Measurements from ENCODE around the gene UXS1. TPM values are rescaled to one million over a fixed set of nuclear protein-coding genes. Genes with fewer than 3 reads are reported as not detected.

The UXS1 gene
- total and polyA plus RNA-seq, 9 of the 15 experiments (the other 6 are each of a cell fraction or from before 2014, with no cell fraction given): 5.8 to 25.8 (median 15.0) TPM

GRCh38 chr2:106184857-106185256, 9.2 kb downstream of the UXS1 start:
- Histone ChIP-seq H3K4me3 (no peak overlapping the region), H3K4me2 (ENCODE audit: insufficient read depth, low read length) (peak overlapping the region; percentile 7), H3K9ac (ENCODE audit: insufficient read depth in 1 of 2, low read depth in 2 of 2, low read length in 2 of 2) (no peak overlapping the region), H4K20me1 (replicated peaks; ENCODE audit: control insufficient read depth, insufficient read depth, low read length) (no peaks in the 10 kb centered on the region), H3K9me1 (ENCODE audit: control insufficient read depth, insufficient read depth, low read length) (no peaks in the 10 kb centered on the region), H3K27ac (ENCODE audit: extremely low read depth, low read depth, low read length) (peak overlapping the region; percentile 32; the same call in 1 of the 3 replicates), H3K4me1 (replicated peaks in 1 of 2; ENCODE audit: control insufficient read depth in 2 of 2, insufficient read depth in 2 of 2, low read length in 2 of 2) (peaks cover 6 to 32% of the 10 kb centered on the region in 2 experiments; a peak in 4 of 5 replicates), H2AFZ (ENCODE audit: low read depth, low read length) (no peak overlapping the region), H3K36me3 (ENCODE audit: control insufficient read depth, insufficient read depth, low read length) (peaks cover 4% of the 10 kb centered on the region; the same call in 2 of the 3 replicates), H3K9me3 (replicated peaks; ENCODE audit: control insufficient read depth, insufficient read depth, low read depth, low read length) (no peaks in the 10 kb centered on the region), H3K79me2 (ENCODE audit: control insufficient read depth, insufficient read depth, low read length) (peaks cover 92% of the 10 kb centered on the region), H3K27me3 (ENCODE audit: control insufficient read depth in 2 of 2, insufficient read depth in 2 of 2, low read length in 2 of 2) (no peaks in the 10 kb centered on the region)
- peak; percentile 29; the same call in 2 of the 3 replicates for ATAC-seq
- ChIA-PET CTCF (ENCODE audit: low intra/inter-chr PET ratio) (no interaction called here), POLR2A (interaction anchor here (1.6 kb wide), 1 partner anchor 8 kb away, joined by 4 read pairs; no protein-coding TSS in a partner anchor)
- intact Hi-C loops (cut with micrococcal nuclease): loop anchor here (1.0 kb wide), 1 partner anchor 8 kb away; no protein-coding TSS in a partner anchor
- in situ Hi-C loops (cut with MboI): no loop called here
- no peak for TF ChIP-seq ZFP36 (IDR thresholded peaks at IDR 0.05; ENCODE audit: low read depth, low read length, partially characterized antibody)
- TF ChIP-seq MEIS2 (IDR thresholded peaks at IDR 0.05; ENCODE audit: partially characterized antibody): peak; percentile 59
- no peak for DNase-seq (ENCODE audit: extremely low read depth in 1 of 4, low spot score in 3 of 4)
- 50% methylated on average over 1 of the region's 1 CpG for WGBS (ENCODE audit: insufficient coverage, low coverage, missing lambda C conversion rate)
- BruUV-seq (replicated peaks): no TSS peak
- no peak for FAIRE-seq

GRCh38 chr2:106184394-106184793, 9.7 kb downstream of the UXS1 start:
- no peak for DNase-seq (ENCODE audit: extremely low read depth in 1 of 4, low spot score in 3 of 4)
- Histone ChIP-seq H2AFZ (ENCODE audit: low read depth, low read length) (0 out of 2 replicates have a peak overlapping the region, but pooled peaks have one; percentile 14), H4K20me1 (replicated peaks; ENCODE audit: control insufficient read depth, insufficient read depth, low read length) (no peaks in the 10 kb centered on the region), H3K4me2 (ENCODE audit: insufficient read depth, low read length) (peak overlapping the region; percentile 22), H3K79me2 (ENCODE audit: control insufficient read depth, insufficient read depth, low read length) (peaks cover 89% of the 10 kb centered on the region), H3K9me1 (ENCODE audit: control insufficient read depth, insufficient read depth, low read length) (no peaks in the 10 kb centered on the region), H3K9me3 (replicated peaks; ENCODE audit: control insufficient read depth, insufficient read depth, low read depth, low read length) (no peaks in the 10 kb centered on the region), H3K27ac (ENCODE audit: extremely low read depth, low read depth, low read length) (peak overlapping the region; percentile 32; the same call in 1 of the 3 replicates), H3K36me3 (ENCODE audit: control insufficient read depth, insufficient read depth, low read length) (peaks cover 4% of the 10 kb centered on the region; the same call in 2 of the 3 replicates), H3K4me1 (replicated peaks in 1 of 2; ENCODE audit: control insufficient read depth in 2 of 2, insufficient read depth in 2 of 2, low read length in 2 of 2) (peaks cover 6 to 29% of the 10 kb centered on the region in 2 experiments; a peak in 4 of 5 replicates), H3K9ac (ENCODE audit: insufficient read depth in 1 of 2, low read depth in 2 of 2, low read length in 2 of 2) (no peak overlapping the region), H3K27me3 (ENCODE audit: control insufficient read depth in 2 of 2, insufficient read depth in 2 of 2, low read length in 2 of 2) (no peaks in the 10 kb centered on the region), H3K4me3 (no peak overlapping the region)
- 53% methylated on average over 2 of the region's 2 CpGs for WGBS (ENCODE audit: insufficient coverage, low coverage, missing lambda C conversion rate)
- peak; percentile 6 for FAIRE-seq
- in situ Hi-C loops (cut with MboI): no loop called here
- ATAC-seq: peak; percentile 55
- POLR2A ChIA-PET: interaction anchor here (1.6 kb wide), 1 partner anchor 9 kb away, joined by 4 read pairs; no protein-coding TSS in a partner anchor
- intact Hi-C loops (cut with micrococcal nuclease): no loop called here
- BruUV-seq (replicated peaks): no TSS peak
- CTCF ChIA-PET (ENCODE audit: low intra/inter-chr PET ratio): interaction anchor here (0.8 kb wide), 1 partner anchor 80 kb away, joined by 3 read pairs; no protein-coding TSS in a partner anchor
- TF ChIP-seq ZBTB5 (IDR thresholded peaks at IDR 0.05) (no peak), ZFPM2 (CRISPR knock-in tag; IDR thresholded peaks at IDR 0.05) (no peak), ZNF143 (CRISPR knock-in tag; IDR thresholded peaks at IDR 0.05) (no peak), MCM5 (IDR thresholded peaks at IDR 0.05; ENCODE audit: low read depth) (no peak), EWSR1 (IDR thresholded peaks at IDR 0.05; ENCODE audit: borderline replicate concordance, low read depth, partially characterized antibody) (no peak), EZH2 (IDR thresholded peaks at IDR 0.05; ENCODE audit: borderline replicate concordance, low read depth, low read length) (no peak), MAFK (IDR thresholded peaks at IDR 0.05; ENCODE audit: low read length) (no peak), ZNF639 (CRISPR knock-in tag; conservative IDR thresholded peaks at IDR 0.05 in 1 of 2, IDR thresholded peaks at IDR 0.05 in 1 of 2) (no peak), ZNF23 (CRISPR knock-in tag; IDR thresholded peaks at IDR 0.05) (no peak), HNRNPL (IDR thresholded peaks at IDR 0.05; ENCODE audit: low read depth, low read length) (no peak)

Data from K562 (cell line).